Liver (tissue), 9 donors: ENCODE results near the gene SMOC1. TPM values are rescaled to one million over a fixed set of nuclear protein-coding genes. Genes with fewer than 3 reads are reported as not detected.

Experiments
- DNase-seq: peaks from one replicate; pipeline ENCODE4 v3.0.0-alpha.2; 2017; ENCODE audit warnings: low spot score
- H3K27ac ChIP-seq, 2 donors: one replicate each; pipeline ENCODE4 v1.7.0; 2013; ENCODE audit warnings: inconsistent platforms in 2 of 2, low read length in 2 of 2, control low read depth in 1 of 2, low read depth in 1 of 2, mild to moderate bottlenecking in 1 of 2
- H3K27me3 ChIP-seq, 4 donors: one replicate each; pipeline versions ENCODE4 v1.6.1 to v1.7.0; 2013; ENCODE audit warnings: low read length in 3 of 4, inconsistent platforms in 1 of 4, mild to moderate bottlenecking in 1 of 4, moderate library complexity in 1 of 4; ENCODE audit not compliant: control insufficient read depth in 4 of 4, insufficient read depth in 4 of 4
- H3K36me3 ChIP-seq, 4 donors: one replicate each; pipeline versions ENCODE4 v1.6.1 to v1.7.0; 2013; ENCODE audit warnings: low read length in 3 of 4, mild to moderate bottlenecking in 3 of 4, low read depth in 1 of 4, moderate library complexity in 1 of 4; ENCODE audit not compliant: control insufficient read depth in 4 of 4, insufficient read depth in 3 of 4
- H3K4me1 ChIP-seq, 4 donors: one replicate each; pipeline versions ENCODE4 v1.6.1 to v1.7.0; 2013; ENCODE audit warnings: low read length in 3 of 4, mild to moderate bottlenecking in 3 of 4, moderate library complexity in 1 of 4; ENCODE audit not compliant: control insufficient read depth in 4 of 4, insufficient read depth in 4 of 4
- H3K4me3 ChIP-seq, 3 donors: one replicate each; pipeline versions ENCODE4 v1.6.1 to v1.7.0; 2013; ENCODE audit warnings: low read length in 3 of 3, control low read depth in 1 of 3, low read depth in 1 of 3, mild to moderate bottlenecking in 1 of 3
- H3K9ac ChIP-seq, 2 donors: one replicate each; pipeline ENCODE4 v1.7.0; 2013; ENCODE audit warnings: low read length in 2 of 2, mild to moderate bottlenecking in 2 of 2, moderate library complexity in 2 of 2, control low read depth in 1 of 2, low read depth in 1 of 2
- H3K9me3 ChIP-seq, 4 donors: one replicate each; pipeline versions ENCODE4 v1.6.1 to v1.7.0; 2013; ENCODE audit warnings: low read length in 3 of 4; ENCODE audit not compliant: control insufficient read depth in 4 of 4
- EGR1 ChIP-seq, 2 donors: IDR thresholded peaks; 2 replicates each; pipeline ENCODE4 v1.6.1; 2016 to 2018; ENCODE audit warnings: antibody characterized with exemption in 2 of 2, low read depth in 2 of 2
- FOXA1 ChIP-seq: IDR thresholded peaks from 2 replicates; pipeline ENCODE4 v1.6.1; 2016; ENCODE audit warnings: antibody characterized with exemption
- FOXA2 ChIP-seq: IDR thresholded peaks from 2 replicates; pipeline ENCODE4 v1.6.1; 2016; ENCODE audit warnings: antibody characterized with exemption
- GABPA ChIP-seq, 2 donors: IDR thresholded peaks in 1 of 2; conservative IDR thresholded peaks in 1 of 2; 2 replicates each; pipeline ENCODE4 v1.6.1; 2016; ENCODE audit warnings: antibody characterized with exemption in 2 of 2, mild to moderate bottlenecking in 1 of 2, moderate library complexity in 1 of 2
- HNF4A ChIP-seq, 2 donors: conservative IDR thresholded peaks; 2 replicates each; pipeline ENCODE4 v1.6.1; 2016; ENCODE audit warnings: antibody characterized with exemption in 2 of 2, mild to moderate bottlenecking in 2 of 2
- HNF4G ChIP-seq: IDR thresholded peaks from 2 replicates; pipeline ENCODE4 v1.6.1; 2016; ENCODE audit warnings: antibody characterized with exemption
- JUND ChIP-seq, 2 donors: IDR thresholded peaks; 2 replicates each; pipeline ENCODE4 v1.6.1; 2016; ENCODE audit warnings: antibody characterized with exemption in 2 of 2
- NR2F2 ChIP-seq: IDR thresholded peaks from 2 replicates; pipeline ENCODE4 v1.6.1; 2016; ENCODE audit warnings: antibody characterized with exemption
- RAD21 ChIP-seq, 2 donors: IDR thresholded peaks; 2 replicates each; pipeline ENCODE4 v1.6.1; 2016; ENCODE audit warnings: antibody characterized with exemption in 2 of 2, mild to moderate bottlenecking in 2 of 2
- RXRA ChIP-seq, 2 donors: IDR thresholded peaks; 2 replicates each; pipeline ENCODE4 v1.6.1; 2017 to 2018; ENCODE audit warnings: antibody characterized with exemption in 2 of 2, mild to moderate bottlenecking in 1 of 2
- SP1 ChIP-seq: IDR thresholded peaks from 2 replicates; pipeline ENCODE4 v1.6.1; 2018; ENCODE audit warnings: antibody characterized with exemption, mild to moderate bottlenecking
- TAF1 ChIP-seq: conservative IDR thresholded peaks from 2 replicates; pipeline ENCODE4 v1.6.1; 2016; ENCODE audit warnings: antibody characterized with exemption, mild to moderate bottlenecking
- YY1 ChIP-seq: IDR thresholded peaks from 2 replicates; pipeline ENCODE4 v1.6.1; 2016; ENCODE audit warnings: antibody characterized with exemption, mild to moderate bottlenecking
- WGBS: extraction: QIAGEN DNeasy Blood & Tissue Kit; methylation state at CpG from one replicate; pipeline ENCODE4 v1.1.7; 2013; 5-methylcytosine and 5-hydroxymethylcytosine counted together
- polyA plus RNA-seq, 2 donors: library from polyadenylated mRNA; stranded (reverse) in 1 of 2; unstranded in 1 of 2; fragments of 200-250 nt in 1 of 2; fragments of >200 nt in 1 of 2; fragmentation: Nextera tagmentation in 1 of 2; extraction: Ambion mirVana in 1 of 2; gene quantifications; one replicate each; pipeline versions ENCODE4 v1.2.1 to v1.2.3, GENCODE V29; 2013 to 2015
- total RNA-seq, 2 donors: library from RNA; depleted of rRNA; stranded (reverse); fragments of >200 nt; gene quantifications; one replicate each; pipeline ENCODE4 v1.2.3, GENCODE V29; 2014
- TF ChIP-seq, protein P1 (sequence below): IDR thresholded peaks from 2 replicates; pipeline ENCODE4 v1.6.1; 2016; ENCODE audit warnings: antibody characterized with exemption
- TF ChIP-seq, protein P2 (sequence below): IDR thresholded peaks from 2 replicates; pipeline ENCODE4 v1.6.1; 2016; ENCODE audit warnings: antibody characterized with exemption
- TF ChIP-seq, protein P3 (sequence below): IDR thresholded peaks from 2 replicates; pipeline ENCODE4 v1.6.1; 2016; ENCODE audit warnings: antibody characterized with exemption
- TF ChIP-seq, protein P4 (sequence below): IDR thresholded peaks from 2 replicates; pipeline ENCODE4 v1.6.1; 2016; ENCODE audit warnings: antibody characterized with exemption, mild to moderate bottlenecking
- TF ChIP-seq, protein P5 (sequence below): fragments of 150-350 bp; IDR thresholded peaks from 2 replicates; pipeline ENCODE4 v1.5.1; 2017; ENCODE audit warnings: improper control_type of control experiment, low read depth, low read length; ENCODE audit not compliant: missing input control
- donor health status: healthy.
- donor health status: healthy.
- donor health status: healthy.
- donor health status: healthy.
- donor health status: healthy.

SMOC1 gene
- total and polyA plus RNA-seq, 4 donors: 11.2 to 43.7 (median 27.4) TPM

DNA sequence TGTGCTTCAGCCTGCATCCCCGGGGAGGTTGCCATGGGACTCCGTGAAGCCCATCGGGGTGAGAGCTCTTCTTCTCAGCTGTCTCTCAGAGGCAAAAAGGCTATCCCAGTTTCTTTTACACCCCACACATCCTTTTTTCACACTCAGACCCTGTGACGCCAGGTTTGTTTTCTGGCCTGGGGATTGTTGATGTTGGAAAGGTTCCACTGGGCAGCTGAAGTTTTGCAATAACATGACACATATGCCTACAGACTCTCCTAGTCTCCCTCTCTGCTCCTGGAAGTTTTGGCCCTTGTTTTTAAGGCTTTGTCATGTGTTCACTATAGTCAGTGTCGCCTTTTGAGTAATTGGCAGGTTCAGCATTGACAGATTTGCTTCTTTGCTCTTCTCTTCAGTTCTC lies 118.6 kb downstream of the SMOC1 start:
- Histone ChIP-seq H3K4me3 (no peak overlapping the region), H3K27ac (peak overlapping the region; percentile 24 to 71), H3K4me1 (peaks cover 6 to 46% (median 31%) of the 10 kb centered on the region in 4 donors), H3K9ac (no peak overlapping the region), H3K9me3 (no peaks in the 10 kb centered on the region), H3K36me3 (peaks cover 0 to 9% (median 0%) of the 10 kb centered on the region in 4 donors), H3K27me3 (no peaks in the 10 kb centered on the region)
- 33% methylated on average over 5 of the region's 5 CpGs for WGBS
- DNase-seq: peak; percentile 52
- TF ChIP-seq SP1 (peak; percentile 48), RAD21 (IDR thresholded peaks at IDR 0.05) (peak in 1 of 2 donors; percentile 49), FOXA2 (no peak), JUND (IDR thresholded peaks at IDR 0.05) (peak; percentile 56 to 72), NR2F2 (no peak), HNF4G (no peak), RXRA (IDR thresholded peaks at IDR 0.05) (peak; percentile 44 to 64), HNF4A (conservative IDR thresholded peaks at IDR 0.05) (peak; percentile 59 to 68)
- TF ChIP-seq, protein P1, sequence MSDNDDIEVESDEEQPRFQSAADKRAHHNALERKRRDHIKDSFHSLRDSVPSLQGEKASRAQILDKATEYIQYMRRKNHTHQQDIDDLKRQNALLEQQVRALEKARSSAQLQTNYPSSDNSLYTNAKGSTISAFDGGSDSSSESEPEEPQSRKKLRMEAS: peak; percentile 40
- TF ChIP-seq, protein P2, sequence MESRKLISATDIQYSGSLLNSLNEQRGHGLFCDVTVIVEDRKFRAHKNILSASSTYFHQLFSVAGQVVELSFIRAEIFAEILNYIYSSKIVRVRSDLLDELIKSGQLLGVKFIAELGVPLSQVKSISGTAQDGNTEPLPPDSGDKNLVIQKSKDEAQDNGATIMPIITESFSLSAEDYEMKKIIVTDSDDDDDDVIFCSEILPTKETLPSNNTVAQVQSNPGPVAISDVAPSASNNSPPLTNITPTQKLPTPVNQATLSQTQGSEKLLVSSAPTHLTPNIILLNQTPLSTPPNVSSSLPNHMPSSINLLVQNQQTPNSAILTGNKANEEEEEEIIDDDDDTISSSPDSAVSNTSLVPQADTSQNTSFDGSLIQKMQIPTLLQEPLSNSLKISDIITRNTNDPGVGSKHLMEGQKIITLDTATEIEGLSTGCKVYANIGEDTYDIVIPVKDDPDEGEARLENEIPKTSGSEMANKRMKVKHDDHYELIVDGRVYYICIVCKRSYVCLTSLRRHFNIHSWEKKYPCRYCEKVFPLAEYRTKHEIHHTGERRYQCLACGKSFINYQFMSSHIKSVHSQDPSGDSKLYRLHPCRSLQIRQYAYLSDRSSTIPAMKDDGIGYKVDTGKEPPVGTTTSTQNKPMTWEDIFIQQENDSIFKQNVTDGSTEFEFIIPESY: peak; percentile 26
- TF ChIP-seq, protein P3, sequence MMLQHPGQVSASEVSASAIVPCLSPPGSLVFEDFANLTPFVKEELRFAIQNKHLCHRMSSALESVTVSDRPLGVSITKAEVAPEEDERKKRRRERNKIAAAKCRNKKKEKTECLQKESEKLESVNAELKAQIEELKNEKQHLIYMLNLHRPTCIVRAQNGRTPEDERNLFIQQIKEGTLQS: peak; percentile 24

DNA sequence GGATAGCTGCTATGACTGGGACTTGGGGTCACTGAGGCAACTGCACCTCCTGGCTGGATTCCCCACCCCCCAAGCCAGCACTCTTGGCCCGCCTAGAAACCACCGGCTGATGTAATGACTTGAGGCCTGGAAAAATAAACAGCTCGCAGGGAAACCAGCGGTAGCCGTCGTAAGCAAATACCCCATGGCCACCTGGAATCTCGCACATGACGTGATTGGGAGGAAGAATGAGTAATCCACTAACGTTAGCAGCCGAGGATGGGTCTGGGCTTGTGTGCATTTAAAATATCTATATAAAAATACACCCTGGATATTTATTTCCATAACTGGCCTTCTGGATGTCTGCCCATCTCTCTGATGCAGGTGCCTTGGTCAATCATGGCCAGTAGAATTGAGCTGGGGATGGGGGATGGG lies 120.1 kb downstream of the SMOC1 start:
- 65% methylated on average over 10 of the region's 10 CpGs for WGBS
- H3K4me3 ChIP-seq: no peak overlapping the region
- peaks cover 0 to 6% (median 0%) of the 10 kb centered on the region in 4 donors for H3K36me3 ChIP-seq
- H3K27me3 ChIP-seq: no peaks in the 10 kb centered on the region
- H3K9ac ChIP-seq: no peak overlapping the region
- DNase-seq: no peak
- no peak for TF ChIP-seq TAF1
- peak; percentile 70 for TF ChIP-seq SP1
- TF ChIP-seq RAD21 (IDR thresholded peaks at IDR 0.05): peak in 1 of 2 donors; percentile 31
- peak; percentile 18 to 76 for TF ChIP-seq HNF4A (conservative IDR thresholded peaks at IDR 0.05)
- TF ChIP-seq, protein P4, sequence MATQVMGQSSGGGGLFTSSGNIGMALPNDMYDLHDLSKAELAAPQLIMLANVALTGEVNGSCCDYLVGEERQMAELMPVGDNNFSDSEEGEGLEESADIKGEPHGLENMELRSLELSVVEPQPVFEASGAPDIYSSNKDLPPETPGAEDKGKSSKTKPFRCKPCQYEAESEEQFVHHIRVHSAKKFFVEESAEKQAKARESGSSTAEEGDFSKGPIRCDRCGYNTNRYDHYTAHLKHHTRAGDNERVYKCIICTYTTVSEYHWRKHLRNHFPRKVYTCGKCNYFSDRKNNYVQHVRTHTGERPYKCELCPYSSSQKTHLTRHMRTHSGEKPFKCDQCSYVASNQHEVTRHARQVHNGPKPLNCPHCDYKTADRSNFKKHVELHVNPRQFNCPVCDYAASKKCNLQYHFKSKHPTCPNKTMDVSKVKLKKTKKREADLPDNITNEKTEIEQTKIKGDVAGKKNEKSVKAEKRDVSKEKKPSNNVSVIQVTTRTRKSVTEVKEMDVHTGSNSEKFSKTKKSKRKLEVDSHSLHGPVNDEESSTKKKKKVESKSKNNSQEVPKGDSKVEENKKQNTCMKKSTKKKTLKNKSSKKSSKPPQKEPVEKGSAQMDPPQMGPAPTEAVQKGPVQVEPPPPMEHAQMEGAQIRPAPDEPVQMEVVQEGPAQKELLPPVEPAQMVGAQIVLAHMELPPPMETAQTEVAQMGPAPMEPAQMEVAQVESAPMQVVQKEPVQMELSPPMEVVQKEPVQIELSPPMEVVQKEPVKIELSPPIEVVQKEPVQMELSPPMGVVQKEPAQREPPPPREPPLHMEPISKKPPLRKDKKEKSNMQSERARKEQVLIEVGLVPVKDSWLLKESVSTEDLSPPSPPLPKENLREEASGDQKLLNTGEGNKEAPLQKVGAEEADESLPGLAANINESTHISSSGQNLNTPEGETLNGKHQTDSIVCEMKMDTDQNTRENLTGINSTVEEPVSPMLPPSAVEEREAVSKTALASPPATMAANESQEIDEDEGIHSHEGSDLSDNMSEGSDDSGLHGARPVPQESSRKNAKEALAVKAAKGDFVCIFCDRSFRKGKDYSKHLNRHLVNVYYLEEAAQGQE: no peak
- TF ChIP-seq JUND (IDR thresholded peaks at IDR 0.05): peak in 1 of 2 donors; percentile 90
- peak in 1 of 2 donors; percentile 79 for TF ChIP-seq RXRA (IDR thresholded peaks at IDR 0.05)
- TF ChIP-seq FOXA1: no peak
- TF ChIP-seq EGR1 (IDR thresholded peaks at IDR 0.05; ENCODE audit: low read depth in 2 of 2): peak in 1 of 2 donors; percentile 74
- TF ChIP-seq GABPA (IDR thresholded peaks at IDR 0.05 in 1 of 2, conservative IDR thresholded peaks at IDR 0.05 in 1 of 2): no peak
- TF ChIP-seq, protein P5, sequence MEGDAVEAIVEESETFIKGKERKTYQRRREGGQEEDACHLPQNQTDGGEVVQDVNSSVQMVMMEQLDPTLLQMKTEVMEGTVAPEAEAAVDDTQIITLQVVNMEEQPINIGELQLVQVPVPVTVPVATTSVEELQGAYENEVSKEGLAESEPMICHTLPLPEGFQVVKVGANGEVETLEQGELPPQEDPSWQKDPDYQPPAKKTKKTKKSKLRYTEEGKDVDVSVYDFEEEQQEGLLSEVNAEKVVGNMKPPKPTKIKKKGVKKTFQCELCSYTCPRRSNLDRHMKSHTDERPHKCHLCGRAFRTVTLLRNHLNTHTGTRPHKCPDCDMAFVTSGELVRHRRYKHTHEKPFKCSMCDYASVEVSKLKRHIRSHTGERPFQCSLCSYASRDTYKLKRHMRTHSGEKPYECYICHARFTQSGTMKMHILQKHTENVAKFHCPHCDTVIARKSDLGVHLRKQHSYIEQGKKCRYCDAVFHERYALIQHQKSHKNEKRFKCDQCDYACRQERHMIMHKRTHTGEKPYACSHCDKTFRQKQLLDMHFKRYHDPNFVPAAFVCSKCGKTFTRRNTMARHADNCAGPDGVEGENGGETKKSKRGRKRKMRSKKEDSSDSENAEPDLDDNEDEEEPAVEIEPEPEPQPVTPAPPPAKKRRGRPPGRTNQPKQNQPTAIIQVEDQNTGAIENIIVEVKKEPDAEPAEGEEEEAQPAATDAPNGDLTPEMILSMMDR: no peak
- TF ChIP-seq, protein P3: peak; percentile 74
- no peak for TF ChIP-seq NR2F2
- TF ChIP-seq, protein P2: no peak
- TF ChIP-seq FOXA2: no peak
- TF ChIP-seq, protein P1: no peak
- TF ChIP-seq YY1: no peak
- TF ChIP-seq HNF4G: peak; percentile 34
- no peaks in the 10 kb centered on the region for H3K9me3 ChIP-seq
- H3K27ac ChIP-seq: no peak overlapping the region
- peaks cover 6 to 48% (median 34%) of the 10 kb centered on the region in 4 donors for H3K4me1 ChIP-seq
